ENCODE measurements around the gene ULK3. TPM values are rescaled to one million over a fixed set of nuclear protein-coding genes. Genes with fewer than 3 reads are reported as not detected.

ULK3 gene
- total and polyA plus RNA-seq, 2 of the 4 experiments (the other 2 are of a cell fraction) = 11.8 to 22.7 TPM

DNA sequence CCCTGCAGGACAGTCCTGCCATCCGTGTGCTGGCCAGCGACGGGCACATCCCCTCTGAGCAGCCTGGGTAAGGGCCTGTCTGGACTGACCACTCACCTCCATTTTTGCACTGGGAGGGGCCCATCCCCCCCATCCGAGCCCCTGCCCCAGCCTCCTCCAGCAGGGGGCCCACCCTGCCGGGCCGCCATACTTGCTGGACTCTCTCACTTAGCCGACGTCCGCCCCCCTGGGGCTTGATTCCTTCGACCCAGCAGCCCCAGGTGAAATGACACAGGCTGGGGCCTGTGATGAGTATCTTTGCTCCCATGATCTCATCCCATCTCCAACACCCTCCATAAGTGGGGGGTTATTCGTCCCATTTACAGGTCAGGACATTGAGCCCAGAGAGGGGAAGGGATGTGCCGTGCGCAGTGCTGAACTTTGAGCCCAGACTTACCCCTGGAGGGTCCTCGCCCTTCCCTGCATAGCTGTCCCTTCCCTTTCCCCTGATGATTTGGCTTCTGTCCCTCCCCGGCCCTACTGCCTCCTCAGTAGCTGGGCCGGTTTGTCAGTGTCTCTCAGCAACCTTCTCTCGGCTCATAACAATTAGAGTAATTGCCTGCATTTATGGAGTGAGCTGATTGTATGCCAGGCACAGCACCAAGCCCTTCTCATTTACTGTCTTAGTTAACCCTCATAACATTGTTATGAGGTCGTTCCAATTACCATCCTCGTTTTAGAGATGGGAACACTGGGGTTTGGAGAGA lies 26.2 kb downstream of the ULK3 start:
- peaks cover 20% of the 10 kb centered on the region; the same call in 1 of the 2 replicates for H3K27me3 ChIP-seq (ENCODE audit: control insufficient read depth, insufficient read depth, low read length)
- no peaks in the 10 kb centered on the region for H3K9me3 ChIP-seq (ENCODE audit: control insufficient read depth, insufficient read depth, low read length)
- intact Hi-C loops (cut with micrococcal nuclease) (no loop called here), in situ Hi-C loops (cut with MboI; ENCODE audit: low sequenced_read_pairs) (no loop called here), dilution Hi-C loops (cut with HindIII; ENCODE audit: low sequenced_read_pairs, unreplicated experiment) (no loop called here)
- no peaks in the 10 kb centered on the region for H3K79me1 ChIP-seq (ENCODE audit: low read depth in 1 of 2, low read length in 2 of 2)
- H3K4me1 ChIP-seq (ENCODE audit: control insufficient read depth, insufficient read depth, low read length) = no peaks in the 10 kb centered on the region
- no peak overlapping the region for H3K4me3 ChIP-seq (ENCODE audit: insufficient read depth, low read depth, low read length)
- H4K20me1 ChIP-seq (ENCODE audit: insufficient read depth, low read length) = peaks cover 4% of the 10 kb centered on the region; the same call in 1 of the 2 replicates
- ATAC-seq (ENCODE audit: low read depth) (no peak), DNase-seq (no peak)
- no peak overlapping the region for H3K27ac ChIP-seq (ENCODE audit: insufficient read depth, low read length)
- H2AFZ ChIP-seq (replicated peaks; ENCODE audit: low read length, poor library complexity) = no peak overlapping the region
- no peak for TF ChIP-seq MAFK (IDR thresholded peaks at IDR 0.05; ENCODE audit: low read depth, low read length)
- no peak for TF ChIP-seq RFX5 (IDR thresholded peaks at IDR 0.05; ENCODE audit: low read depth, low read length)
- no peak for TF ChIP-seq MAZ (IDR thresholded peaks at IDR 0.05; ENCODE audit: borderline replicate concordance, low read depth, low read length)
- no peak for TF ChIP-seq CHD1 (IDR thresholded peaks at IDR 0.05; ENCODE audit: low read depth, low read length)
- TF ChIP-seq CEBPB (IDR thresholded peaks at IDR 0.05; ENCODE audit: low read depth, low read length) = no peak
- TF ChIP-seq, protein P1, sequence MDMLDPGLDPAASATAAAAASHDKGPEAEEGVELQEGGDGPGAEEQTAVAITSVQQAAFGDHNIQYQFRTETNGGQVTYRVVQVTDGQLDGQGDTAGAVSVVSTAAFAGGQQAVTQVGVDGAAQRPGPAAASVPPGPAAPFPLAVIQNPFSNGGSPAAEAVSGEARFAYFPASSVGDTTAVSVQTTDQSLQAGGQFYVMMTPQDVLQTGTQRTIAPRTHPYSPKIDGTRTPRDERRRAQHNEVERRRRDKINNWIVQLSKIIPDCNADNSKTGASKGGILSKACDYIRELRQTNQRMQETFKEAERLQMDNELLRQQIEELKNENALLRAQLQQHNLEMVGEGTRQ (IDR thresholded peaks at IDR 0.05; ENCODE audit: low read depth, low read length) = no peak
- TF ChIP-seq, protein P2, sequence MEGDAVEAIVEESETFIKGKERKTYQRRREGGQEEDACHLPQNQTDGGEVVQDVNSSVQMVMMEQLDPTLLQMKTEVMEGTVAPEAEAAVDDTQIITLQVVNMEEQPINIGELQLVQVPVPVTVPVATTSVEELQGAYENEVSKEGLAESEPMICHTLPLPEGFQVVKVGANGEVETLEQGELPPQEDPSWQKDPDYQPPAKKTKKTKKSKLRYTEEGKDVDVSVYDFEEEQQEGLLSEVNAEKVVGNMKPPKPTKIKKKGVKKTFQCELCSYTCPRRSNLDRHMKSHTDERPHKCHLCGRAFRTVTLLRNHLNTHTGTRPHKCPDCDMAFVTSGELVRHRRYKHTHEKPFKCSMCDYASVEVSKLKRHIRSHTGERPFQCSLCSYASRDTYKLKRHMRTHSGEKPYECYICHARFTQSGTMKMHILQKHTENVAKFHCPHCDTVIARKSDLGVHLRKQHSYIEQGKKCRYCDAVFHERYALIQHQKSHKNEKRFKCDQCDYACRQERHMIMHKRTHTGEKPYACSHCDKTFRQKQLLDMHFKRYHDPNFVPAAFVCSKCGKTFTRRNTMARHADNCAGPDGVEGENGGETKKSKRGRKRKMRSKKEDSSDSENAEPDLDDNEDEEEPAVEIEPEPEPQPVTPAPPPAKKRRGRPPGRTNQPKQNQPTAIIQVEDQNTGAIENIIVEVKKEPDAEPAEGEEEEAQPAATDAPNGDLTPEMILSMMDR (conservative IDR thresholded peaks at IDR 0.05; ENCODE audit: low read depth, low read length) = no peak
- TF ChIP-seq RCOR1 (IDR thresholded peaks at IDR 0.05; ENCODE audit: insufficient replicate concordance, low read length) = no peak
- H3K14ac ChIP-seq (replicated peaks; ENCODE audit: low read depth, low read length) = no peak overlapping the region
- H3K9ac ChIP-seq (ENCODE audit: low read depth, low read length) = no peak overlapping the region
- no peak overlapping the region for H3K4me2 ChIP-seq (ENCODE audit: low read depth, low read length)
- ChIA-PET POLR2A (ENCODE audit: unreplicated experiment) (no interaction called here), CTCF (no interaction called here)
- no peak overlapping the region for H4K8ac ChIP-seq (ENCODE audit: low read depth in 2 of 2, low read length in 2 of 2)
- no peak overlapping the region for H2BK5ac ChIP-seq (ENCODE audit: low read depth, low read length, poor library complexity, severe bottlenecking)
- H2BK15ac ChIP-seq (ENCODE audit: low read depth, low read length) = no peak overlapping the region
- H2AK9ac ChIP-seq (replicated peaks; ENCODE audit: low read depth, low read length, poor library complexity) = peak overlapping the region; percentile 71
- H3K18ac ChIP-seq (ENCODE audit: low read depth, low read length) = no peak overlapping the region
- H2BK120ac ChIP-seq (ENCODE audit: low read depth, low read length) = no peak overlapping the region
- H3K9me1 ChIP-seq (ENCODE audit: insufficient read depth, low read length) = 0 out of 2 replicates have a peak, but pooled peaks cover 4% of the 10 kb centered on the region
- no peak overlapping the region for H3K4ac ChIP-seq (ENCODE audit: low read depth, low read length)
- WGBS, 2 experiments (ENCODE audit: extremely low coverage in 2 of 2, insufficient read length in 1 of 2) = no CpG with 5 or more reads among the region's 19 CpGs
- no peak overlapping the region for H2BK20ac ChIP-seq (ENCODE audit: low read depth, low read length)
- no peak overlapping the region for H4K91ac ChIP-seq (ENCODE audit: insufficient read depth, low read depth, low read length)
- no peak overlapping the region for H3K23ac ChIP-seq (ENCODE audit: low read depth, low read length)
- H3K56ac ChIP-seq (ENCODE audit: extremely low read depth, insufficient read depth, low read length) = no peak overlapping the region
- H3K36me3 ChIP-seq (ENCODE audit: control insufficient read depth, insufficient read depth, low read length) = no peaks in the 10 kb centered on the region
- no peak overlapping the region for H4K5ac ChIP-seq (ENCODE audit: low read depth, low read length)
- H2AK5ac ChIP-seq (ENCODE audit: low read depth, low read length) = no peak overlapping the region
- no TSS peak for BruUV-seq (replicated peaks)

Data from IMR-90 (cell line).